RWPE2 (cell line): Measurements from ENCODE around the gene TSKU.

Experiments used
- ATAC-seq: fragments of 200-7000 bp; cut with Tn5 transposase; 3 replicates; pipeline ENCODE4 v1.9.1; 2021; ENCODE audit warnings: low read depth
- DNase-seq: peaks from one replicate; pipeline ENCODE4 v3.0.0-alpha.2; 2020; ENCODE audit warnings: low spot score
- H3K27ac ChIP-seq: fragments of 450-650 bp; 2 replicates; pipeline ENCODE4 v1.5.1; 2017; ENCODE audit warnings: mild to moderate bottlenecking; ENCODE audit not compliant: poor library complexity, severe bottlenecking
- H3K27me3 ChIP-seq: fragments of 250-450 bp; sonication (Bioruptor Pico); 2 replicates; pipeline ENCODE4 v1.5.1; 2021; ENCODE audit warnings: mild to moderate bottlenecking, moderate library complexity; ENCODE audit not compliant: insufficient read depth, poor library complexity, severe bottlenecking
- H3K36me3 ChIP-seq: fragments of 250-450 bp; sonication (Bioruptor Pico); 2 replicates; pipeline ENCODE4 v1.5.1; 2020; ENCODE audit warnings: low read depth, mild to moderate bottlenecking, moderate library complexity
- H3K4me1 ChIP-seq: fragments of 250-450 bp; sonication (Bioruptor Pico); 2 replicates; pipeline ENCODE4 v1.5.1; 2021; ENCODE audit warnings: mild to moderate bottlenecking, moderate library complexity; ENCODE audit not compliant: insufficient read depth, poor library complexity, severe bottlenecking
- H3K4me3 ChIP-seq: fragments of 250-450 bp; sonication (Bioruptor Pico); 2 replicates; pipeline ENCODE4 v1.5.1; 2021; ENCODE audit warnings: mild to moderate bottlenecking, moderate library complexity; ENCODE audit not compliant: severe bottlenecking
- H3K9me3 ChIP-seq: fragments of 250-450 bp; sonication (Bioruptor Pico); 2 replicates; pipeline ENCODE4 v1.5.1; 2021; ENCODE audit warnings: mild to moderate bottlenecking, moderate library complexity; ENCODE audit not compliant: severe bottlenecking
- CTCF ChIP-seq: fragments of 450-650 bp; IDR thresholded peaks from one replicate; pipeline ENCODE4 v1.5.1; 2017; ENCODE audit warnings: mild to moderate bottlenecking, moderate library complexity; ENCODE audit not compliant: poor library complexity, severe bottlenecking

The TSKU gene

GRCh38 chr11:76736266-76736665, 46.9 kb upstream of the TSKU start:
- DNase-seq (no peak), ATAC-seq (no peak)
- no peaks in the 10 kb centered on the region for H3K9me3 ChIP-seq
- no peak overlapping the region for H3K4me3 ChIP-seq
- no peak for TF ChIP-seq CTCF
- H3K27ac ChIP-seq, result no peak overlapping the region
- H3K27me3 ChIP-seq, result no peaks in the 10 kb centered on the region
- no peaks in the 10 kb centered on the region for H3K36me3 ChIP-seq
- no peaks in the 10 kb centered on the region for H3K4me1 ChIP-seq

- Histone ChIP-seq H3K4me1 (no peaks in the 10 kb centered on the region), H3K9me3 (no peaks in the 10 kb centered on the region), H3K27me3 (no peaks in the 10 kb centered on the region), H3K27ac (no peak overlapping the region), H3K4me3 (no peak overlapping the region), H3K36me3 (no peaks in the 10 kb centered on the region)
- DNase-seq (no peak), ATAC-seq (no peak)
- no peak for TF ChIP-seq CTCF
These were observed 46.2 kb upstream of the TSKU start for GRCh38 chr11:76736773-76737495.

GRCh38 chr11:76738618-76739240, 44.4 kb upstream of the TSKU start:
- Histone ChIP-seq H3K27me3 (no peaks in the 10 kb centered on the region), H3K4me3 (no peak overlapping the region), H3K4me1 (no peaks in the 10 kb centered on the region), H3K36me3 (no peaks in the 10 kb centered on the region), H3K27ac (no peak overlapping the region), H3K9me3 (no peaks in the 10 kb centered on the region)
- ATAC-seq (no peak), DNase-seq (no peak)
- no peak for TF ChIP-seq CTCF

- no peak for DNase-seq
- H3K27me3 ChIP-seq, result no peaks in the 10 kb centered on the region
- H3K4me1 ChIP-seq, result no peaks in the 10 kb centered on the region
- no peak for ATAC-seq
- H3K9me3 ChIP-seq, result no peaks in the 10 kb centered on the region
- TF ChIP-seq CTCF, result no peak
- H3K36me3 ChIP-seq, result no peaks in the 10 kb centered on the region
- no peak overlapping the region for H3K27ac ChIP-seq
- H3K4me3 ChIP-seq, result no peak overlapping the region
These were observed 43.4 kb upstream of the TSKU start for GRCh38 chr11:76739798-76740197.

GRCh38 chr11:76740772-76741171, 42.4 kb upstream of the TSKU start:
- no peaks in the 10 kb centered on the region for H3K36me3 ChIP-seq
- H3K27ac ChIP-seq, result no peak overlapping the region
- H3K4me1 ChIP-seq, result no peaks in the 10 kb centered on the region
- H3K27me3 ChIP-seq, result no peaks in the 10 kb centered on the region
- no peak for TF ChIP-seq CTCF
- ATAC-seq, result no peak
- no peaks in the 10 kb centered on the region for H3K9me3 ChIP-seq
- no peak overlapping the region for H3K4me3 ChIP-seq
- no peak for DNase-seq
